Epidermal melanocyte (primary cell): ENCODE data around the gene LHX4.

Source experiments
- DNase-seq: peaks from one replicate; pipeline ENCODE4 v3.0.0; 2011; ENCODE audit warnings: low spot score; ENCODE audit not compliant: insufficient read length

Gene LHX4

GRCh38 chr1:180271272-180272255, 41.5 kb downstream of the LHX4 start:
- DNase-seq = no peak

- DNase-seq = no peak
These were observed 42.3 kb downstream of the LHX4 start for GRCh38 chr1:180272395-180272794.

DNA sequence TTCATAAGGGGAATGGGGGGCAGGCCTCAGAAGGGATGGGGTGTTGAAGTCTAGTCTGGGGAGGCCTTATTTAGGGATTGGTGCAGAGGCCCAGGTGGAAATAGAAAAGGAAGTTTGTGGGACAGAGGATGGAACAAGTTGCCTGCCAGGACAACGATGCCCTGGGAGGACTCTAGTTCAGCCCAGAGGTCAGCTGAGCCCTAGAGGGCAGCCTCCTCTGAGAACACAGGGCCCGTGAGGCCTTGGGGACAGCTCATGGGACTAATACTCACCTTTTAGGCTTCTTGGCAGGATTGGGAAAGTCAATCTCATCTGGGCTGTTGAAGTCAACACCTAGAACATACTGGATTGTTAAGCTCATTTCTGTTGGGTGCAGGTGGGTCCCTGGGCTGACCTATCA, 43.0 kb downstream of the LHX4 start:
- DNase-seq = no peak

DNA sequence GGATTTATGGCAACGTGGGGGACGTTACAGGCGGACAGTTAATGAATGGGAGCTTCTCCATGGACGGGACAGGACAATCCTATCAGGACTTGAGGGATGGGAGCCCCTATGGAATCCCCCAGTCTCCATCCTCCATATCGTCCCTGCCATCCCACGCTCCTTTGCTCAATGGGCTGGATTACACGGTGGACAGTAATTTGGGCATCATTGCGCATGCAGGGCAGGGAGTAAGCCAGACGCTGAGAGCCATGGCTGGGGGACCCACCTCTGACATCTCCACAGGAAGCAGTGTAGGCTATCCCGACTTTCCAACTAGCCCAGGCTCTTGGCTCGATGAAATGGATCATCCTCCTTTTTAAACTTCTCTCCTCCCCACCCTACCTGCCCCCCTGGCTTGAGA, 44.2 kb downstream of the LHX4 start:
- no peak for DNase-seq

- DNase-seq = no peak
These were observed 45.7 kb downstream of the LHX4 start for GRCh38 chr1:180275726-180276125.

- no peak for DNase-seq
These were observed 47.6 kb downstream of the LHX4 start for GRCh38 chr1:180277476-180278193.

GRCh38 chr1:180278194-180278515, 48.1 kb downstream of the LHX4 start:
- no peak for DNase-seq

DNA sequence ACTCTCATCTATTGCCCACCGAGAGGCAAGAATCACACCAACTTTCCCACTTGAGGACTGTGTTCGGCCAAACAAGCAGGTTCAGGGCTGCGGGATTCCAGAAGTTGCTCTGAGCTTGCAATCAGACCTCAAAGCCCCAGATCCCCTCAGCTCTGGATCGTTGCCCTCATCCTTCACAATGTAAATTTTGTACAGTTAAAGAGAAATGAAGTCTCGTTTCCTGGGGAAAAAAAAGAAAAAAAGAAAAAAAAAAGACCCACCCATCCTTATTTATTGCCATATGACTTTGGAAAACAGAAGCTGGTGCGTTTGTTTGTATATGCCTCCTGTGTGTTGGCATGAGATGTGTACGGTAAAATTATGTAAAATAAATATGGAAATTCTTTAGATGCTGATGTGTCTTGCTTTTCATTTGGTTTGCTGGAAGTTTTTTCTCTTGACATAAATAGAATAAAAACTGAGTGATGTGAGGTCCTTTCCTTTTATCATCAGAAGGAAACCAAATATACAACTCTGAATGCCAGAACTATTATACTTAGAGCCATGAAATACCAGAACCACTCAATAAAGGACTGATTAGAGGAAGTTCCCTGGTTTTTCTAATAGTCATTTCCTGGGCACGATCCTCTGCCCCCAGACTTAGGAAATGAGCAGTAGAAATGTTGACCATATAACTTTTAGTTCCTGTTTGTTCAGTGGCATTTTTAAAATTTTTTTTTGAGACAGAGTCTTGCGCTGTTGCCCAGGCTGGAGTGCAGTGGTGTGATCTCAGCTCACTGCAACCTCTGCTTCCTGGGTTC, 48.7 kb downstream of the LHX4 start:
- no peak for DNase-seq

DNA sequence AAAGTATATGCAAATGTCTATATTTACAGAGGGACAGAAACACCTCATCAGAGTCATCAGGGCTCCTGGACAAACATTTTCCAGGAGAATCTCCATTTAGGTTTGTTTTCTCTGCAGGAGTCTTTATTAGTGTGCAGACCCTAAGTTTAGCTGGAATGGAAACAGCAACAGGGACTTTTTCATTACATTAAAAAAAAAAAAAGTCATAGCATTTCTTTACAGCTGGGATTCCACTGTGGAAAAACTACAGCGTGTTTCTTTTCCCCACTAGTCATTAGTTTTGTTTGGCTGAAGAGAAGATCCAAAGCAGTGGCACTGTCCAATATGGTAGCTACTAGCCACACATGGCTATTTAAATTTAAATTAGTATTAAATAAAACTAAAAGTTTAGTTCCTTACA, 49.6 kb downstream of the LHX4 start:
- no peak for DNase-seq

- no peak for DNase-seq
These were observed 50.6 kb downstream of the LHX4 start for GRCh38 chr1:180280617-180281016.

DNA sequence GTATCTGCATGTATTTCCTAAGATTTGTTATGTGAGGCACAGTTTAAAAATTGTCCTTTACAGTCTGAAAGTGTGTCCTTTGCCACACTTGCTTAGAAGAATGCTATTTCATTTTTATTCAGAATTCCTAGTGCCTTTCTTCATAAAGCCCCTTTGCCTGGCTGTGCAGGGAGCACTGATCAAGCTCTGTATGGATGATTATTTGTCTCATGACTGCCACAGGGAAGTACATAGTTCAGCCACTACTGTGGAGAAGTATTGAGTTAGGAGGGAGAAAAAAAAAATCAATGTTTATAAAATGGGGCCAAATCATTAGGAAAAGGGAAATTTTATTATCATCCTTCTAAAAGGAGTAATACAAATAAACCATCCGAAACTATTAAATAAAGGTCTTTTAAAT, 51.4 kb downstream of the LHX4 start:
- DNase-seq = no peak

DNA sequence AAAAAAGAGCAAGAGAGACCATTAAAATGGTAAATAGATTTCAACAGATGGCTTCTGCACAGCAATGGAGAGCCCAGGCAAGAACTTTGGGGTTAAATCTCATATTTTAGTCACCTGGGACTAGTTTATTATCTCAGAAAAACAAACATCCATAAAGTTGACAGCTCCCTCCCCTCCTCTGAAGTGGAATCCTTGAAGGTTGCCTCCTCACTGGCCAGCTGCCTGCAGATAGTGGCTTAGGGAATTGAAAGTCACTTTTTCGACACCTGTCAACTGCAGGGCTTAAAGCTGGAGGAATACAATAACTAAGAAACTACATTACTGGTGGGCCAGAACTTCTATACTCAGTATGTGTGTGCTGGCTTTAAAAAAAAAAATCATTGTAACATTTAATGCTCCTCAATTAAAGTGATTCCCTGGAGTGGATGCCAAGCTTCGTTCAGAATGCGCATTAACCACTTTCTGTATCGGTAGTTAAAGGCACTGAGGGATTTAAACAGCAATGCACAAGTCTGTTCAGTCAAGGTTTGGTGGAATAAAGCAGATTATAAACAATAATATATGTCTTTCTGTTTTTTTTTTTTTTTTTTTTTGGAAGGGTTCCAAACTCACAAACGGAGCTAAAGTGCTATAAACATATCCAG, 52.5 kb downstream of the LHX4 start:
- DNase-seq = no peak

GRCh38 chr1:180283098-180283497, 53.0 kb downstream of the LHX4 start:
- DNase-seq = no peak

DNA sequence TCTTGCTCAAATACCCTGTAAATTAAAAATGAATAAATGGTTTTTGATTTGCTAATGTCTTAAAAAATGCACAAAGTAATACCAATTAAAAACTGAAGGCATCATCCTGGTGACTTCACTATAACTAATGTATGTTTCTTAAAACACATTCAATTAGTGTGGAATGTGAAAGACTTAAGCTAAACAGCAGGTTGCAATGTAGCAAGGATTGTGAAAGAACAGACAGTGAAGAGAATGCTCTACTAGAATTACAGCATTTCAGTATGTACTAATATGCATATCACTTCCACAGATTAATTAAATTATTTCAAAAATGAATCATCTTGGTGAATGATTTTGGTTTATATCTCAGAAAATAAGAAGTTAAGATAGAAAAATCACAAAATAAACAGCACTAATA, 56.4 kb downstream of the LHX4 start:
- no peak for DNase-seq

DNA sequence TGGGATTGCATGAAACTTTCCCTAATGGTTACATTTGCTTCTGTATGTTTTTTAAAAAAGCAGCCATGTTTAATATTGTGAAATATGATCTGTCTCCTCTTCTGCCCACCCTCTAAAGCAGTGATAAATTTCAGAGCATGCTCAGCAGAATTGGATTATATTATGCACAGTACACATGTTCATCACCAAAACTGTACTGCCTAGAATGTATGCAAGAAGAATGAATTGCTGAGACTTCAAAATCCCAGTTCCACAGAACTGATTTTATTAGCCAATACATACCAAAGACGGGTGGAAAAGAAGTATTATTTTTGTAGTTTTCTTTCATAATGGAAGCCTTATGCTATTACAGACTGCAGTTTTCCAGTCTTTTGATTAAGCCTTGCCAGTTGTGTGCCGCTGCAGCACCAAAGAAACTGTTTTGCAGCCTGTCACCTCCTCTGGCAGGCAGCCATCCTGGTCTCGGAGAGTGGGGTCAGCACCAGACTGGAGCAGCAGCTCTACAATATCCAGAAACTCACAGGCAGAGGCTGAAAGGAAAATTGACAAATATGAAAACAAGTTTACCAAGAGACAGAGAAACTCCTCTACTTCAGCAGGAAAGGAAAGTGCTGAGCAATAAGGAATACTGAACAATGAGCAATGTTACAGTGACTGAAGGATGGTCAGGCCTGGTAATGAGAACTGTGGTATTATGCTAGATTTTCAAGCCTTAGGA, 58.1 kb downstream of the LHX4 start:
- no peak for DNase-seq

DNA sequence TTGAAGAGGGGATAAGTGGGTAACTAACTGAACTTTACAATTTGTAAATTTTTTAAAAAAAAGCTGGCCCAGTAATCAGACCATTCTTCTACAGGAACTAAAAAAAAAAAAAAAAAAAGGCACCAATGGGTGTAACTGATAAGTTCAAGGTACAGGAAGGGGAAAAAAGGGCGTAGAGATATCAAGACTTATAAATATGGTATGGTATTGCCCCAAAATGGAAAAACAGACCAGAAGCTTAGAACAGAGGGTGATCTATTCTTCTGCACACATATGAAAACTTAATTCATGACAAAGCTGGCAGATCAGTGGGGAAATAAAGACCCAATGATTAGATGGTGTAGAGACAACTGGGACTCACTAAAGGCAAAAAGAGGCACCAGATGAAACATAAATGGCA, 58.9 kb downstream of the LHX4 start:
- no peak for DNase-seq

GRCh38 chr1:180290265-180291001, 60.4 kb downstream of the LHX4 start:
- DNase-seq = no peak

- DNase-seq = no peak
These were observed 60.9 kb downstream of the LHX4 start for GRCh38 chr1:180291004-180291403.

DNA sequence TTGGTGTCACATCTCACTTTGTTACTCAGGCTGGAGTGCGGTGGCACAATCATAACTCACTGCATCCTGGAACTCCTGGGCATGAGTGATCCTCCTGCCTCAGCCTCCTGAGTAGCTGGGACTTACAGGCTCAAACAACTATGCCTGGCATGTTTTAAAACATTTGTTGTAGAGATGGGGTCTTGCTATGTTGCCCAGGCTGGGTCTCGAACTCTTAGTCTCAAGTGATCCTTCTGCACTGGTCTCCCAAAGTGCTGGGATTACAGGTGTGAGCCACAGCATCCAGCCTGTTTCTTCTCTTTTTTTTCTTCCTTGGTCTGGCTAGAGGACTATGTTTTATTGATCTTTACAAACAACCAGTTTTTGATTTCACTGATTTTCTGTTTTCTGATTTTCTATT, 64.6 kb downstream of the LHX4 start:
- DNase-seq = no peak

GRCh38 chr1:180295999-180296398, 65.9 kb downstream of the LHX4 start:
- DNase-seq = no peak
